GM20000 (cell line): ENCODE measurements around the gene MYCBP2.

ENCODE experiments used
- DNase-seq: peaks from one replicate; pipeline ENCODE4 v3.0.0; 2012; ENCODE audit warnings: low spot score
- TF ChIP-seq, protein P1 (sequence below): IDR thresholded peaks from 2 replicates; pipeline ENCODE4 v1.5.1; 2012; ENCODE audit warnings: mild to moderate bottlenecking, control low read depth; ENCODE audit errors: extremely low read depth, missing control alignments

MYCBP2 gene

DNA sequence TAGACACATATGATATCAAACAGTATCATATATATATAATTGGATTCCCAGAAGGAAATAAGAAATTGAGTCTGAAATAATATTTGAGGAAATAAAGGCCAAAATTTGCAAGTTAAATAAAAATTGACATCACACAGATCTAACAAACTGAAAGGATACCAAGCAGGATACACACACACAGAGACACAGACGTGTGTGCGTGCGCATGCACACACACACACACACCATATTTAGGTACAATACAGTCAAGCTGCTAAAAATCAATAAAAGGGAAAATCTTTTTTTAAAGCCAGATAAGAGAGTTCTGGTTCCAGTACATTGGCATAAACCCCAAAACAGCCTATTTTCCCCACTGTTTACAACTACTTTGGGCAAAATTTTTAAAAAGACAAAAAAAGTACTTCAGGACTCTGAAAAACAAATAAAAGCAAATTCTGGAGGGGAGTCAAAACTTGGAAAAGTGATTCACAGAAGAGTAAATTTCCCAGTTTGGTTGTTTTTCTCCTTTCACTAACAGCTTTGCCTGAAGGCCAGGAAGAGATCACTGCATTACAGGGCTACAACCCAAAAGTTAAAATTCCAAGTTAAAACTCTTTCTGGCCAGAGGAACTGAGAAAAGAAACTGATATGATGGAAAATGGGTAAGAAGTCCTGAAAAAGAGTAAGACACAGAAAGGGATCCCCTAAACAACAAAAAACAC, 16.2 kb downstream of the MYCBP2 start:
- no peak for DNase-seq
- TF ChIP-seq, protein P1, sequence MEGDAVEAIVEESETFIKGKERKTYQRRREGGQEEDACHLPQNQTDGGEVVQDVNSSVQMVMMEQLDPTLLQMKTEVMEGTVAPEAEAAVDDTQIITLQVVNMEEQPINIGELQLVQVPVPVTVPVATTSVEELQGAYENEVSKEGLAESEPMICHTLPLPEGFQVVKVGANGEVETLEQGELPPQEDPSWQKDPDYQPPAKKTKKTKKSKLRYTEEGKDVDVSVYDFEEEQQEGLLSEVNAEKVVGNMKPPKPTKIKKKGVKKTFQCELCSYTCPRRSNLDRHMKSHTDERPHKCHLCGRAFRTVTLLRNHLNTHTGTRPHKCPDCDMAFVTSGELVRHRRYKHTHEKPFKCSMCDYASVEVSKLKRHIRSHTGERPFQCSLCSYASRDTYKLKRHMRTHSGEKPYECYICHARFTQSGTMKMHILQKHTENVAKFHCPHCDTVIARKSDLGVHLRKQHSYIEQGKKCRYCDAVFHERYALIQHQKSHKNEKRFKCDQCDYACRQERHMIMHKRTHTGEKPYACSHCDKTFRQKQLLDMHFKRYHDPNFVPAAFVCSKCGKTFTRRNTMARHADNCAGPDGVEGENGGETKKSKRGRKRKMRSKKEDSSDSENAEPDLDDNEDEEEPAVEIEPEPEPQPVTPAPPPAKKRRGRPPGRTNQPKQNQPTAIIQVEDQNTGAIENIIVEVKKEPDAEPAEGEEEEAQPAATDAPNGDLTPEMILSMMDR = no peak

DNA sequence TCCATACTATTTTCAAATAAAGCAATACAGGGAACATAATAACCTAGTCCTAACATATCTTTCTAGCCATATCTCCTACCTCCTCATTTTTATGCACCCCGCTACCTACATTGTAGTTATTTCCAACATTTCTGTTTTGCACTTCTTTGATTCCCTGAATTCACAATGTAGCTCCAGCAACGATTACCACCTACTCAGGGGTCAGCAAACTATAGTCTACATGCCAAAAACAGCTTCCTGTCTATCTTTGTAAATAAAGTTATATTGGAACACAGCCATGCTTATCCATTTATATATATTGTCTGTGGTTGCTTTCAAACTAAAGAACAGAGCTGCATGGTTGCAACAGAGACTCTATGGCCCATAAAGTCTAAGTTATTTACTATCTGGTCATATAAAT, 16.7 kb downstream of the MYCBP2 start:
- DNase-seq = no peak
- TF ChIP-seq, protein P1 = no peak

DNA sequence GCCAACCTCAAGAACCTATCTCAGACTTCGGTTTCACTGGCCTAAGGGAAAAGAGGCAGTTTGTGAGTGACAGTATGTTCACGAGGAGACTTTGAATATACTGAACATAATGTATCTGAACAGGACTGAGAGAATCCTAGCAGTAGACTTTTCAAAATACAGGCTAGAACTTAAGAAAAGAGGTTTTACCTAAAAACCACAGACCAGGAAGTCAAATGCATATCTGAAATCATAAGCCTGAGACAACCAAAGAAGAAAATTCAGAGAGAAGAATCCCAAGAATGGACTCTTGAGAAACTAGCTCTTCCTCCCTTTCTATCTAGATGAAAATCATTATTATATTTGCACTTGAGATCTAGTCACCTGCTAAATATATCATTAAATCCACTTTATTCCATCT, 17.6 kb downstream of the MYCBP2 start:
- DNase-seq = no peak
- TF ChIP-seq, protein P1 = no peak

DNA sequence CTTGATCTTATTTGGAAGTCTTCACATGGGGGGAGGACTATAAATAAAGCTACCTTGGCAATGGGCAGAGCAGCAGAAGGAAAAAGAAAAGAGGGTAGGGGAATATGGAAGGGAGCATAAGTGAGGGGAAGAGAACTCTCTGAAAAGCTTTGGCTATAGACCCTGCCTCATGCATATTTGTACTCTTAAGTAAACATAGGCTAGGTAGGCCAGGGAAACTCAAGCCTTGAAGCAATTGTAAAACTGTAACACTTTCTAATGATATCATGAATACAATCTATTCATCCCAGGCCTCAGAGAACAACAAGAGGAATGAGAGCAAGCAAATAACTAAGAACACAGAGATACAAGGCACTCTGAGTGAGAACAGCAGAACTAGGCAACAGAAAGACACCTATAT, 20.4 kb downstream of the MYCBP2 start:
- DNase-seq = no peak
- TF ChIP-seq, protein P1 = no peak

DNA sequence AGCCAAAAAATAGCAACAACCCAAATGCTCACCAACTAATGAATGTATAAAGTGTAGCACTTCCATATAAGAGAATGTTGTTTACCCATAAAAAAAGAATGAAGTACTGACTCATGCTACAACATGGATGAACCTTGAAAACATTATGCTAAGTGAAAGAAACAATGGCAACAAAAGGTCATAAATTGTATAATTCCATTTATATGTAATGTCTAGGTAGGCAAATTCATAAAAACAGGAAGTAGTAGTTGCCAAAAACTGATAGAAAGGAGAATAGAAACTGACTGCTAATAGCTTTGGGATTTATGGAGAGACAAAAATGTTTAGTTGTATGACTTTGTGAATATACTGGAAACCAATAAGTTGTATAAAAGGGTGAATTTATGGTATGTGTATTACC, 21.6 kb downstream of the MYCBP2 start:
- TF ChIP-seq, protein P1 = no peak
- DNase-seq = no peak

DNA sequence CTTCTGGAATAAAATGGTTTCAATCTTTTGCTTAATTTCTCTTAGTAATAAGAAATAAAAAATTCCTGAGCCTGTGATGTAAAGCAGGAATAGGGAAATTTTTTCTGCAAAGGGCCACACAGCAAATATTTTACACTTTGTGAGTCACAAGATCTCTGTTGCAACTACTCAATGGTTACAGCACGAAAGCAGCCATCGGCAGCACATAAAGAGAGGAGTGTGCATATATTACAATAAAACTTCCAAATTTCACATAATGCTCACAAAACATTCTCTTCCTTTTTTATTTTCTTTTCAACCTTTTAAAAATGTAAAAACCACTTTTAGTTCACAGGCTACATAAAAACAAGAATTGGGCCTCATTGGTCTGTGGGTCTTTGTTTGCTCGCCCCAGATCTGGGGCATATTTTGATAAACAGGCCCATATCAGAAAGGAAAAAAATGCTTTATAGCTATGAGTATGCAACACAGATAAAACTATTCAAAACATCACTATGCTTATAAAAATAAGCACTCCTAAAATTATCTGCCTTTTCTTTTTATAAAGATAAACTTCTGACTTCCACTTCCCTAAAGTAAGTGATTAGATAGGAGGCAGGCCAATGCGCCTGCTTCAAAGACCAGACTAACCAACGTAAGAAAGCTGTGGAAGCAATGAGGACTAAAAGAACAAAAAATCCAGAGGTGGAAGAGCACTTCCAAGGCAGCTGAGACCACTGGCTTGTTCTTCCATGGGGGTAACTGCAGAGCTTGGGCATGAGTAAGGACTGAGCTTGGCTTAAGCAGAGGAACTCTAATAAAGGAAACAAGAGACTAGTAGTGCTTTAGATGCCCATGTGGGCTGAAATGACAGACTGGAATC, 26.5 kb downstream of the MYCBP2 start:
- DNase-seq = no peak

DNA sequence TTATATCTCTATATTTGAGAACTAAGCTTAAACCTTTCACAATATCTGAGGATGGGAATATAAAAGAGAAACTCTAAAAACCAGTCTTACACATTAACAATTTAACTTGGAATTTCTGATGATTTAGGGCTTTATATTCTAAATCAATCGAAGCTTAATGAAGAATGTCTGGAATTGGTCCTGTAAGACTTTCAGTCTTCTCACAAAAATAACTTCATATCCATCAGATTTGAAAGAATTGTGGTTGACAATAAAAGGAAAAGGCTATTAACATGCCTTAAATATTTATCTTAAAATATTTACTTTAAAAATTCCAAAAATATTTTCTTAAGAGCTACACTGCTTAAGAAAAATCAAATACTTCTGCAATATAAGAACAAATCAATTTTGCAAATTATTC, 27.3 kb downstream of the MYCBP2 start:
- TF ChIP-seq, protein P1 = no peak
- no peak for DNase-seq

More for the DNA sequence above, 26.5 kb downstream of the MYCBP2 start:
- TF ChIP-seq, protein P1 = no peak
